ENCODE data around the gene HPSE. TPM values are rescaled to one million over a fixed set of nuclear protein-coding genes. Genes with fewer than 3 reads are reported as not detected.
"Not testable (repeated sequence)": the region's sequence is repeated elsewhere in the genome, so short reads cannot be mapped to it uniquely, and the experiment has no call there.

The HPSE gene
- total and polyA plus RNA-seq, 2 experiments from 2014 or later: 0.06 TPM; not detected in 1

DNA sequence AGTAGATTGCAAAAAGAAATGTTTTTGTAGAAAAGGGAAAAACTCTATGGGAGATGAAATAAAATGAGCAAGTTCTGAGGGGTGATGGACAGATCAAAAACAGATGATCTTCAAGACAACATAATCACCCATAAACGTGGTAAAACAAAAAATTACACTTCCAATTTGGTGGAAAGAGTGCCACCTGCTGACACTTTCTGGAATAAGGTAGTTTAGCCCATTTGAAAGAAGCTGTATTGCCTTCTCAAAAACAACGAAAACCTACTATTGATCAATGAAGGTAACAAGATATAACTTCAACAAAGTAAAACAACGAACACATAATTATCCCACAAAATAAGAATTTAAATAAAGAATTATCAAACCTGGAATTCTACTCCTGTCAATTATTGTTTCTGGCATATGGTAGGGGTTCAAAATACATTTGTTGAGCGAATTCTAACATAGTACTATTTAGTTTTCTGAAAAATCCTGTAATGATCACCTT is 52.6 kb downstream of the HPSE start:
- TF ChIP-seq, protein P1, sequence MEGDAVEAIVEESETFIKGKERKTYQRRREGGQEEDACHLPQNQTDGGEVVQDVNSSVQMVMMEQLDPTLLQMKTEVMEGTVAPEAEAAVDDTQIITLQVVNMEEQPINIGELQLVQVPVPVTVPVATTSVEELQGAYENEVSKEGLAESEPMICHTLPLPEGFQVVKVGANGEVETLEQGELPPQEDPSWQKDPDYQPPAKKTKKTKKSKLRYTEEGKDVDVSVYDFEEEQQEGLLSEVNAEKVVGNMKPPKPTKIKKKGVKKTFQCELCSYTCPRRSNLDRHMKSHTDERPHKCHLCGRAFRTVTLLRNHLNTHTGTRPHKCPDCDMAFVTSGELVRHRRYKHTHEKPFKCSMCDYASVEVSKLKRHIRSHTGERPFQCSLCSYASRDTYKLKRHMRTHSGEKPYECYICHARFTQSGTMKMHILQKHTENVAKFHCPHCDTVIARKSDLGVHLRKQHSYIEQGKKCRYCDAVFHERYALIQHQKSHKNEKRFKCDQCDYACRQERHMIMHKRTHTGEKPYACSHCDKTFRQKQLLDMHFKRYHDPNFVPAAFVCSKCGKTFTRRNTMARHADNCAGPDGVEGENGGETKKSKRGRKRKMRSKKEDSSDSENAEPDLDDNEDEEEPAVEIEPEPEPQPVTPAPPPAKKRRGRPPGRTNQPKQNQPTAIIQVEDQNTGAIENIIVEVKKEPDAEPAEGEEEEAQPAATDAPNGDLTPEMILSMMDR (IDR thresholded peaks at IDR 0.05; ENCODE audit: low read depth, low read length): peak; percentile 72
- H3K36me3 ChIP-seq: no peaks in the 10 kb centered on the region
- no peak overlapping the region for H3K4me3 ChIP-seq
- H3K27me3 ChIP-seq: no peaks in the 10 kb centered on the region
- no peak overlapping the region for H3K27ac ChIP-seq
- DNase-seq (ENCODE audit: low read depth in 1 of 2, low spot score in 1 of 2): peak; percentile 24 to 76
- no peaks in the 10 kb centered on the region for H3K4me1 ChIP-seq (ENCODE audit: low read depth)
- no peaks in the 10 kb centered on the region for H3K9me3 ChIP-seq (ENCODE audit: low read depth)

DNA sequence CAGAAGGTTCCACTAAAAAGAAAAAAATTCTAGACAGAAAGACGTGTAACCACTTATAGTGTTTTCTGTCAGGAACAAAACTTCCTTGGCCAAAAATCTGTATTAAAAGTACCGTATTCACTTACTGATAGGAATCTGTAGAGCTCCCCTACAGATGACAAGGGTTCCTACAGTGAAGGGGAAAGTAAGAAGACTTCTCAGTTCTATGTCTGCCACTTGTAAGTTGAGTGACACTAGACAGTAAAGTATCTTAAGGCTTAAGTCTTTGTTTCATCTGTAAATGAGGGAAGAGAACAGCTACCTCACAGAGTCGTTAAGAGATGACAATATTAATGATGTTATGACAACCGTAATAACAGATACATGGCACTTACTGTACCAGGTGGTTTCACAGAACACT is 53.3 kb downstream of the HPSE start:
- TF ChIP-seq, protein P1 (IDR thresholded peaks at IDR 0.05; ENCODE audit: low read depth, low read length): no peak
- no peak for DNase-seq (ENCODE audit: low read depth in 1 of 2, low spot score in 1 of 2)
- Histone ChIP-seq H3K27ac (no peak overlapping the region), H3K9me3 (ENCODE audit: low read depth) (no peaks in the 10 kb centered on the region), H3K4me1 (ENCODE audit: low read depth) (no peaks in the 10 kb centered on the region), H3K27me3 (no peaks in the 10 kb centered on the region), H3K4me3 (no peak overlapping the region), H3K36me3 (no peaks in the 10 kb centered on the region)

DNA sequence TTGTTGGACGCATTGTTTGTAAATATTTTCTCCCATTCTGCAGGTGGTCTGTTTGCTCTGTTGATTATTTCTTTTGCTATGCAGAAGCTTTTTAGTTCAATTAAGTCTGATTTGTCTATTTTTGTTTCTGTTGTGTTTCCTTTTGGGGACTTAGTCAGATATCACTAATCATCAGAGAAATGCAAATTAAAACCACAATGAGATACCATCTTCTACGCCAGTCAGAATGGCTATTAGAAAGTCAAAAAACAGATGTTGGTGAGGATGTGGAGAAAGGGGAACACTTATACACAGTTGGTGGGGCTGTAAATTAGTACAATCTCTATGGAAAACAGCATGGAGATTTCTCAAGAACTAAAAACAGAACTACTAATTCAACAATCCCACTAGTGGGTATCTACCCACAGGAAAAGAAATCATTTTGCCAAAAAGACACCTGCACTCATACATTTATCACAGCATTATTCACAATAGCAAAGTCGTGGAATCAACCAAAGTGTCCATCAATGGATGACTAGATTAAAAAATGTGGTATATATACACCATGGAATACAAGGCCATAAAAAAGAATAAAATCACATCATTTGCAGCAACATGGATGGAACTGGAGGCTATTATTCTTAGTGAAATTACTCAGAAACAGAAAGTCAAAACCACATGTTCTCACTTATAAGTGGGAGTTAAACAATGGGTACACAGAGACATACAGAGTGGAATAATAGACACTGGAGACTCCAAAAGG is 58.2 kb downstream of the HPSE start:
- TF ChIP-seq, protein P1 (IDR thresholded peaks at IDR 0.05; ENCODE audit: low read depth, low read length): no peak
- Histone ChIP-seq H3K27ac (no peak overlapping the region), H3K27me3 (no peaks in the 10 kb centered on the region), H3K4me1 (ENCODE audit: low read depth) (no peaks in the 10 kb centered on the region), H3K36me3 (no peaks in the 10 kb centered on the region), H3K4me3 (no peak overlapping the region), H3K9me3 (ENCODE audit: low read depth) (no peaks in the 10 kb centered on the region)
- DNase-seq (ENCODE audit: low read depth in 1 of 2, low spot score in 1 of 2): no peak

DNA sequence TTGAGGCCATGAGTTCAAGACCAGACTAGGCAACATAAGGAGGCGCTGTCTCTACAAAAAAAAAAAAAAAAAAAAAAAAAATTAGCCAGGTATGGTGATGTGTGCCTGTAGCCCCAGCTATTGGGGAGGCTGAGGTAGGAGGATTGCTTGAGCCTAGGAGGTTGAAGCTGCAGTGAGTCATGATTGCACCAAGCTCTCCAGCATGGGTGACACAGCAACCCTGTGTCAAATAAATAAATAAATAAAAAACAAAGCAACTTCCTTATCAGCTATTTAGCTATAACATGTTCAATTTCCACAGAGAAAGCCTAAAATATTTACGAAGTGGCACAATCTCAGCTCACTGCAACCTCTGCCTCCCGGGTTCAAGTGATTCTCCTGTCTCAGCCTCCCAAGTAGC is 60.7 kb downstream of the HPSE start:
- not testable (repeated sequence) for H3K4me1 ChIP-seq (ENCODE audit: low read depth)

DNA sequence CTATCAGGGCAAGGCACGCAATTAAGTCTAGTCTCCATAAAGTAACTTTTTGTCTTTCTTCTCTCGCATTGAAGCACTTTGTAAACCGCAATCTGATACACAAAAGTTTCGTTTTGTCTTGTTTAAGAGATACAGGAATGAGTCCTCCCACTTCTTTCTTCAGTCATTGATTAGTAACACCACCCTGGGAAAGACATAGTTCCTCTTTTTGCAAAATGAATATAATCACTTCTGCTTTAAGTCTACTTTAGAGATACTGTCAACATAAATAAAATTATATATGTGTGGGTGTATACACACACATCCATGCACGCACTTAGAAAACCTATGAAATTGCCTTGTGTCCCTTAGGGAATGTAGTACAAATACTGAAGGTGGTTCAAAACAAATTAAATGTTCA is 61.7 kb downstream of the HPSE start:
- DNase-seq (ENCODE audit: low read depth in 1 of 2, low spot score in 1 of 2): no peak
- no peak overlapping the region for H3K4me3 ChIP-seq
- no peaks in the 10 kb centered on the region for H3K9me3 ChIP-seq (ENCODE audit: low read depth)
- no peaks in the 10 kb centered on the region for H3K4me1 ChIP-seq (ENCODE audit: low read depth)
- peaks cover 2% of the 10 kb centered on the region for H3K36me3 ChIP-seq
- H3K27ac ChIP-seq: no peak overlapping the region
- TF ChIP-seq, protein P1 (IDR thresholded peaks at IDR 0.05; ENCODE audit: low read depth, low read length): no peak
- no peaks in the 10 kb centered on the region for H3K27me3 ChIP-seq

More for the DNA sequence above, 60.7 kb downstream of the HPSE start:
- not testable (repeated sequence) for H3K27me3 ChIP-seq; H3K4me3 ChIP-seq; H3K27ac ChIP-seq; H3K36me3 ChIP-seq; DNase-seq (ENCODE audit: low read depth in 1 of 2, low spot score in 1 of 2); H3K9me3 ChIP-seq (ENCODE audit: low read depth)

DNA sequence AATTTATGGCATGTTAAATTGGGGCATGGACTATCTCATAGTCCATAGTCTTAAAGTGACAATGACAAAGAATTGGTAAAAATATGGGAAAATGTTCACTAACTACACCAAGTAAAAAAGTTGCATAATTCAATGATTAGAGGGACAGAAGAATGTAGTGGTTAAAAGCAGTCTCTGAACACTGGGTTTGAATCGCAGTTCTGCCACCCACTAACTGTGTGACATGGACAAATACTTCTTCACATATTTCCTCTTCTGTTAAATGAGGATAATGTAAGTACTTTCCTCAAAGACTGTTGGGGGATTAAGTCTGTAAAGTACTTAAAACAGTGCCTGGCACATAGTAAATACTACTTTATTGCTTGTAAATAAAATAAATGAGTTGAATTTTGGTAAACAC is 65.4 kb downstream of the HPSE start:
- peak in 1 of 2 donors; percentile 52 for DNase-seq (ENCODE audit: low read depth in 1 of 2, low spot score in 1 of 2)
- no peak overlapping the region for H3K27ac ChIP-seq
- no peaks in the 10 kb centered on the region for H3K4me1 ChIP-seq (ENCODE audit: low read depth)
- H3K4me3 ChIP-seq: no peak overlapping the region
- no peaks in the 10 kb centered on the region for H3K9me3 ChIP-seq (ENCODE audit: low read depth)
- H3K36me3 ChIP-seq: peaks cover 2% of the 10 kb centered on the region
- TF ChIP-seq, protein P1 (IDR thresholded peaks at IDR 0.05; ENCODE audit: low read depth, low read length): no peak
- no peaks in the 10 kb centered on the region for H3K27me3 ChIP-seq

Measured in cardiac muscle cell (in vitro differentiated cells and primary cell).